Measurements from ENCODE around the gene TLE4.
"Not testable (repeated sequence)": the region's sequence is repeated elsewhere in the genome, so short reads cannot be mapped to it uniquely, and the experiment has no call there.

The TLE4 gene

GRCh38 chr9:79571309-79572031 lies at the start of gene TLE4:
TLE4 (plus strand) TSS chr9:79571965; CDS start chr9:79572791, 826 bp downstream.
- peak; percentile 100 for DNase-seq

- DNase-seq: no peak
Measured at GRCh38 chr9:79522793-79523192, 49.0 kb upstream of the TLE4 start.

DNA sequence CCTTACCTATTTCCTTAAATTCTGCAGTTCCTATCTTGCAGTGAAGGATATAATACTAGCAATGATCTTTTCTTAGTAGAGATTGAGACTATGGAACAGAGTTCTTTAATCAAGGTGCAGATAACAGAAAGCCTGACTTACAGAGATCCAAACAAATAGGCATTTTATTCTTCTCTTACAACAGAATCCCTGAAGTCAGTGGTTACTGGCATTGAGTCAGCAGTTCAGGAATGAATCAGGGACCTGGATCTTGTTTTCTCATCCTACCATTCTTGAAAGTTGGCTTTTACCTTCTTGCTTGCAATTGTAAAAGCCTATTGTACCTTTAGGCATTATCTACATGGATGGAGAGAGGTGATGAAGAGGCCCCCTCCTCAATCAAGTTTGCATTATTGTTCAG lies 47.5 kb upstream of the TLE4 start:
- DNase-seq: peak; percentile 48

DNA sequence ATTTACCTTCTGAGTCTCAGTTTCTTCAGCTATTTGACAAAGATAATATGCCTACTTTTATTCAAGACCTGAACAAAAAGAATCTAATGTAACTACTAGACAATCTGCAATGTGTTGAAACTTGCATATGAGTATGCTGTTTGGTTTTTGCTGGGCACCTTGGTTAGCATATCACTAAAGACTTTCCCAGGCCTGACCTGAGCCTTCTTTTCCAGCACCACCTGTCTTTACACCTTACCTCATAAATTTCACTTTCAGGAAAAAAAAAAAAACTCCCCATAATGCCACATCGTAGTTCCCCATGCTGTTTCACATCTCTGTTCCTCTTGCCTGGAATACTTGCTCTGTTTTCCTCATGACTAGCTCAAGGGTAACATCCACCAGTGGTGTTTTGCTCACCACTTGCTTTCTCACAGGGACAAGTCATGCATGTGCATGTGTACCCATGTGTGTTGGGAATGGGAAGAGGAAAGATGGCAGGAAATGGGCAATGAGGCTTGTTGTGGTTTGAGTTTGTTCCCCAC lies 45.6 kb upstream of the TLE4 start:
- DNase-seq: no peak

DNA sequence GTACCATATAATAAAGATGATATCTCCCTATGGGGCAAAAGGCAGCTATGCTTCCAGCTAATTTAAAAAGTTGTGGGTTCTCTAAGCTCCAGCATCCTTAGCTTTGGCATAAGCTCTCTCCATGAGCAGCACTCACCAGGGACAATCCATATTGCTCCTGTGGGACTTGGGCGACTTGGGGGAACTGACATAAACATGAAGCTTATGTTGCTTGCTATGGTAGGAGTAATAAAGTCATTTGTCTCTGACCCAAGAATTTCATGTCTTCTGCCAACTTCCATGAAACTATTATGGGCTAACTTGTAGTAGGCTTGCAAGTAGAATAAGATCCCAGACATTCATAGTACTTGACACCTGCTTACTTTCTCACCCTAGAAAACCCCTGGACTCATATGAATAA lies 36.2 kb upstream of the TLE4 start:
- DNase-seq: no peak

DNA sequence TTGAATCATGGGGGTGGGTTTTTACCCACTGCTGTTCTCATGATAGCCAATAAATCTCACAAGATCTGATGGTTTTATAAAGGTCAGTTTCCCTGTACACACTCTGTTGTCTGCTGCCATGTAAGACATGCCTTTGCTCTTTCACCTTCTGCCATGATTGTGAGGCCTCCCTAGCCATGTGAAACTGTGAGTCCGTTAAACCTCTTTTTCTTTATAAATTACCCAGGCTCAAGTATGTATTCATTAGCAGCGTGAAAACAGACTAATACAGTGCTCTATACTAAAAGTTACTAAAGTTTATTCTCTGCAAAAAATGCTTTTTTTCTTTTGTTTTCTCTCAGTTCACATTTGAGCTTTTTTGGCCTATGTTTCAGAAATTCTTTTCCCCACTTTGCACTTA lies 33.9 kb upstream of the TLE4 start:
- no peak for DNase-seq

DNA sequence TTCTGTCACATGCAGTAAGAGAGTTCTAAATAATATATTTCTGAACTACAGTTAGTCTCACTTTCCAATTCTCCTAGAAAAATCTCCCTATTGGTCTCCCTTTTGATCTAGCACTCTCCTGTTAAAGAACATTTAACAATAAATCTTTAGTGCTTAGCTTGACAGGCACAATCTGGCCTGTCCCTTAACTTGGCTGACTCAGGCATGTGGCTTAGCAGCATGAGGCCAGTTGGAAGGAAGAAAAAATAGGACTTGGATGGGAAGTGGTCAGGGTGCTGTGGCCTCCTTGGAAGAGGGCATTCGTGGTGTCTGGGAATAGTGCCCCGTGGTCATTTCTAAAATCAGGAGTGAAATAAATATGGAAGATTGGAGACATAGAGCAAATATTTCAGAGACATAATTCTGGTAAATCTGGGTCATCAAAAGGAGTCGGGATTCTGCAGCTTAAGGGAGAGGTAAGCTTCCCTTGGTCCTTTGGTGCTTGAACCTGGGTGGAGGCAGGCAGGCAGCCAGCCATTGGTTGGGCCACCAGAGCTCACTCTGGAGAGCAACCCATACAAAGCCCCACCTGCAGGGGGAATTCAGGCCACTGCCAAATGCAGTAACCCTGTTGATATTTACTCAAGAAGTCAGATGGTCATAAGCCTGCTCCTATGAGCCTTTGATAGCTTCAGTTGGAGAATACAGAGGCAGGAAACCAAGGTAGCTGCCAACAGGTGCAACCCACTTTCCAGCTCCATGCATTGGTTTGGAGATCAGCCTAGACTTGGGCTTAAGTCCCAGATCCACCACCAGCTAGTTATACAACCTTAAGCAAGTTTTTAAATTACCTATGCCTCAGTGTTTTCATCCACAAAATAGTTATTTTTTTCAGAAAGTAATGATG lies 28.8 kb upstream of the TLE4 start:
- DNase-seq: no peak

DNA sequence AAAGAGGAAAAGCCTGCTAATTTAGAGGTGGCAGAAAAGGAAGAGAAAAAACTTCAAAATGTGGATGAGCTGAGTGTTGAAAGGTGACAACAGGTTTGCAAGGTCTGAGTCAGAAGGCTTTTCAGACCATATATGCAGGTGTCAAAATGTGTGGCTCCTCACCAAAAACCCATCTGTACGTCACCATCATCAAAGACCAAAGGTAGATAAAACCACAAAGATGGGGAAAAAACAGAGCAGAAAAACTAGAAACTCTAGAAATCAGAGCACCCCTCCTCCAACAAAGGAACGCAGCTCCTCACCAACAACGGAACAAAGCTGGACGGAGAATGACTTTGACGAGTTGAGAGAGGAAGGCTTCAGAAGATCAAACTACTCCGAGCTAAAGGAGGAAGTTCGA lies 27.4 kb upstream of the TLE4 start:
- DNase-seq: not testable (repeated sequence)

GRCh38 chr9:79551586-79551985 lies 20.2 kb upstream of the TLE4 start:
- DNase-seq: no peak

DNA sequence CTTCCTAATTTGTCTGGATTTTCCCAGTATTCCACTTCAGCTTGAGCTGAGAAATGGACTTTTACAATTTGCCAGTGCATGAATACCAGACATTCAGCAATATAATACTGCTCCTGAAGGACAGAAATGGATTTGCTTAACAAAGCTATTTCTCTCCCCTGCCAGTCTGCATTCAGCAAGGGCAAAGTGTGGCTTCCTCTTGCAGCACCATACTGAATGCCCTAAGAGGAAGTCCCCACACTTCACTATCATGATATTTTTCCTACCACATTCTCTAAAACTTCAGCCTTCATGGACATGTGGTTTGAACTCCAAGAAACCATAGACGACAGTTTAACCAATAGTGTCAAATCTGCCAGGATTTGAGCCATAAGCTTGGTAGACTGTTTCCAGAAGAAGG lies 19.8 kb upstream of the TLE4 start:
- no peak for DNase-seq

DNA sequence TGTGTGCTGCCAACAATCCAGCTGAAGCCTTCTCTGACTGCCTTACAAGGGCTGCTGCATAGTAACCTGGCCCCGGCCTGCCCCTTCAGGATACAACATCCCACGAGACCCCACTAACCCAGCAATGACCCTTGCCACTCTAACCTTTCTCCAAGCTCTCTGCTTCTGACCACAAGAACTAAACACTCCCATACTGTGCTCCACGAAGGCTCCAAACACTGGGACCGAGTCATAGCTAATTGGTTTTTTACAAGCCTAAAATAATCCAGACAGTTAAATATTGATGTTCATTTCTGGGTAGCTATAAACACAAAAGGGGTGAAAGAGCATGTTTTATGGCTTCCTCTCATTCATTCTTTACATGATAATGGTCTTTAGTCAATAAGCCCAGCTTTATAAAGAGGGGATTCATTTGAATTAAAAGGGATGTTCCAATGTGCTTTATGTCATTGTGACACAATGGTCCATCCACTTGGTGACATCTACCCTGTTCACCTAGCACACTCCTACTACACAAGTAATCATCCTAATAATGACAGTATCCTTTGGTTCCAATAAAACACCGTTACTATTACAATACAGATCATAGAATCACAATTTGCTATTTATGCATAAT lies 16.2 kb upstream of the TLE4 start:
- no peak for DNase-seq

DNA sequence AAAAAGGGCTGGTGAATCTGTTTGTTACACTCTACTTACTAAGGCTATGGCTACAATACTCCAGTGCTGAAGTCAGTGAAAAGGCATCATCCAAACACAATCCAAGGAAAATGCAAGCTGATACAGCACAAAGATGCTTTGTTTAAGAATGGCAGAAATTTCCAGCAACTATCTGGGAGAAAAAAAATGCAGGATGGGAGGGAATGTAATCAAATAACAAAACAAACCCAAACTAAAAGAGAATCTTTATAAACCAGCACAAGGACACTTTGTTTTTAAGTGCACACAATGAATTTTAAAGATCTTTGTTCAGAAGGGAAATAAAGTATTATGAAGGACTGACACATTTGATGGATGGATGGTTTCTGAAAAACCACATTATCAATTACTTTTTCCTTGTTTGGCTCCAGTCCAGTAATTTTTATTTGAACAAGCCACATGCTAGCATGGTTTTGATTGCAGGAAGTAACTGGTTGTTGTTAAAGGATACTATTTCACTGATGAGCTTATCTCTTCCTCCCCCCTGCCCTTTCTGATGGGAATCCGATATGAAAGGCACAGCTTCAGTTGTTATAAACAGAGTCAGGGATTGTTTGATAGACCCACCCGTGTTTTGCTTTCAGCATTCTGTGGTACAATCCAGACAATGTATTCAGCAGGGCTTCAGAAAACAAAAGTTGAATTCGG lies 12.1 kb upstream of the TLE4 start:
- no peak for DNase-seq

- DNase-seq: no peak
Measured at GRCh38 chr9:79562749-79563386, 8.9 kb upstream of the TLE4 start.

GRCh38 chr9:79564105-79564504 lies 7.7 kb upstream of the TLE4 start:
- no peak for DNase-seq

GRCh38 chr9:79565245-79565644 lies 6.5 kb upstream of the TLE4 start:
- DNase-seq: no peak

GRCh38 chr9:79567671-79568098 lies 4.1 kb upstream of the TLE4 start:
- DNase-seq: no peak

GRCh38 chr9:79568337-79569101 lies 3.2 kb upstream of the TLE4 start:
- no peak for DNase-seq

GRCh38 chr9:79569814-79570447 lies 1.8 kb upstream of the TLE4 start:
- DNase-seq: no peak

DNA sequence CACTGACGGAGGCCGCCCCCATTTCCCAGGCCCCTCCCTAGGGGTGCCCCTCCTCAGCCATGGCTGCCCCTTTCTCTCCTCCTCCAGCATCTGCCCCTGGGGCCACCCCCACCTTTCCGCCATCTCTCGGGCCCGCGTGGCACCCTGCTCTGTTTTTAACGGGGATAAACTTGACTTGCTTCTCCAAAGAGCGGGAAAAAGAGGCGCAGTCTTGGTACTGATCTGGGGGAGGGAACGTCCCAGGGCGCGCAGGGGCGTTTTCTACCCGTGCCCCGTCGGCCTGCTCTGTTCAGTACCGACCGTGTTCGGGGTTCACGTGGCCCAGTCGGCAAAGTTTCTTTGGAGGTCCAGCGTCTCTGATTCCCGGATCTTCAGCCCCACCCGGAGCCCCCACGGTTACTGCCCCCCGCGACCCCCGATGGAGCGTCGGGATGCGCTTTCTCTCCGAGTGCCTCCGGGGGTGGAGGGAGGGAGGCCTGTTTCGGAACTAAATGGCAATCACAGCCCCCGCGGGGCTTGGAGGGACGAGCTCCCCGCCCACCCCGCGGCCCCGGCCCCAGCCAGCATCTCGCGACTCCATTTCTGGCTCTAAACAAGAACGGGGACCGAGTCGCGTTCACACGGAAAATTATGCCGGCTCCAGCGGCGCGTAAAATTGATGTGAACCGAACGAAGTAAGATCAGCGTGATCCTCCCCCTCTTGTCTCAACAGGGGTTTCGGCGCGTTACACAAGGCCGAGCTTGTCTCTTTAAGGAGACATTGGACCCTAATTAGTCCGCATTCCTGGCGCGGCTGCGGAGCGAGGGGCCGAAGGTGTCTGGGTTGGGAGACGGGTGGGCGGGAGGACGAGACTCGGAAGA lies 1.1 kb upstream of the TLE4 start:
- peak; percentile 48 for DNase-seq

- no peak for DNase-seq
Measured at GRCh38 chr9:79572032-79572607, 355 bp downstream of the TLE4 start.
